DND-41 (cell line): Measurements from ENCODE around the gene HEXIM1.

Source experiments
- EZH2 ChIP-seq: IDR thresholded peaks from 3 replicates; pipeline ENCODE4 v1.6.1; 2012; ENCODE audit warnings: borderline replicate concordance, low read depth, mild to moderate bottlenecking, moderate library complexity, low read length, inconsistent platforms; ENCODE audit not compliant: severe bottlenecking
- TF ChIP-seq, protein P1 (sequence below): IDR thresholded peaks from 2 replicates; pipeline ENCODE4 v1.5.1; 2012; ENCODE audit warnings: borderline replicate concordance, low read length, moderate library complexity, mild to moderate bottlenecking; ENCODE audit not compliant: poor library complexity, severe bottlenecking; ENCODE audit errors: extremely low read depth

DNA sequence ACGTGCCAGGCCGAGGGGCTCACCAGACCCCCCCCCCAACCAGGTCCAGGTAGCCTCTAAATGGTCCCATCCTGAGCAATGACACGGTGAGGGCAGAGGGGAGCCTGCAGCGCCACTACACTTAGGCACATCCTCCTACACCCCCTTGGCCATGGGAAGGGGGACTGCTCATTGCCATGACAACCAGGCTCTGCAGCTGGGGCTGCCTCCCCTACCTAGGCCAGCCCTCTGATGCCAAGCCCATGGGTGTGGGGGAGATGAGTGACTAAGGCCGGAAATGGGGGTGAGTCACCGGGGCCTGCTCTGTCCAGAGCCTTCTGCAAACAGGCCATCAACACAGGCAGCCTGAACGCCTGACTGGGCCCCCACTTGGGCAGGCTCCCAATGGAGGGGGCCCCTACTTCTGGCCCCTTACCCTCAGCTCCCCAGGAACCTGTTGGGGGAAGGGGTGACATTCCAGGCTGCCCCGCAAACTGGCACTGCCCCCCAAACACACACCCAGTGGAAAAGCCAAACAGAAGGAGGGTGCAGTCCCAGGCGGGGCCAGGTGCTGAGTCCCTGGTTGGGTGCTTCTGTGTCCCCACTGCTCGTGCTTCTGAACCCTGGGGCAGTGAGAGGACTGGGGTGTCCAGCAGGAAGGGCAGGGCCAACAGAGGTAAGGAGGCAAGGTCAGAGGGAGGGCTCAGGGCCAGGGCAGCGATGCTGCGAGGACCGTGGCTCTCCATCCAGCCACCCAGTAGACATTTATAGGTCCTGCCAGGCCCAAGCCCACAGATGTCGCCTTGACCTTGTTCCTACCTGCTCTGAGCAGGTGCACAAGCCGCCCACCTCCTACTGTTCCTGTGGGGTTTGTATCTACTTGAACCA lies 24.1 kb upstream of the HEXIM1 start:
- TF ChIP-seq, protein P1, sequence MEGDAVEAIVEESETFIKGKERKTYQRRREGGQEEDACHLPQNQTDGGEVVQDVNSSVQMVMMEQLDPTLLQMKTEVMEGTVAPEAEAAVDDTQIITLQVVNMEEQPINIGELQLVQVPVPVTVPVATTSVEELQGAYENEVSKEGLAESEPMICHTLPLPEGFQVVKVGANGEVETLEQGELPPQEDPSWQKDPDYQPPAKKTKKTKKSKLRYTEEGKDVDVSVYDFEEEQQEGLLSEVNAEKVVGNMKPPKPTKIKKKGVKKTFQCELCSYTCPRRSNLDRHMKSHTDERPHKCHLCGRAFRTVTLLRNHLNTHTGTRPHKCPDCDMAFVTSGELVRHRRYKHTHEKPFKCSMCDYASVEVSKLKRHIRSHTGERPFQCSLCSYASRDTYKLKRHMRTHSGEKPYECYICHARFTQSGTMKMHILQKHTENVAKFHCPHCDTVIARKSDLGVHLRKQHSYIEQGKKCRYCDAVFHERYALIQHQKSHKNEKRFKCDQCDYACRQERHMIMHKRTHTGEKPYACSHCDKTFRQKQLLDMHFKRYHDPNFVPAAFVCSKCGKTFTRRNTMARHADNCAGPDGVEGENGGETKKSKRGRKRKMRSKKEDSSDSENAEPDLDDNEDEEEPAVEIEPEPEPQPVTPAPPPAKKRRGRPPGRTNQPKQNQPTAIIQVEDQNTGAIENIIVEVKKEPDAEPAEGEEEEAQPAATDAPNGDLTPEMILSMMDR: no peak
- no peak for TF ChIP-seq EZH2
